GM12801 (cell line): Measurements from ENCODE around the gene ZNF385B.

Experiments
- CTCF ChIP-seq: IDR thresholded peaks from one replicate; pipeline ENCODE4 v1.5.1; 2011; ENCODE audit warnings: control low read depth; ENCODE audit not compliant: insufficient read length; ENCODE audit errors: extremely low read depth

The ZNF385B gene

GRCh38 chr2:179862898-179863458 is 1.6 kb upstream of the ZNF385B start:
- no peak for TF ChIP-seq CTCF

GRCh38 chr2:179861027-179861415 is 391 bp downstream of the ZNF385B start:
- TF ChIP-seq CTCF, result no peak

GRCh38 chr2:179860255-179861026 is 971 bp downstream of the ZNF385B start:
- no peak for TF ChIP-seq CTCF

- TF ChIP-seq CTCF, result no peak
These were observed 1.9 kb downstream of the ZNF385B start for GRCh38 chr2:179859523-179859922.

- no peak for TF ChIP-seq CTCF
These were observed 4.2 kb downstream of the ZNF385B start for GRCh38 chr2:179857236-179857635.

- no peak for TF ChIP-seq CTCF
These were observed 5.2 kb downstream of the ZNF385B start for GRCh38 chr2:179856205-179856604.

GRCh38 chr2:179855673-179856072 is 5.7 kb downstream of the ZNF385B start:
- no peak for TF ChIP-seq CTCF
